GM18867 (cell line): ENCODE measurements around the gene LENG8.
"Not testable (repeated sequence)": the region's sequence is repeated elsewhere in the genome, so short reads cannot be mapped to it uniquely, and the experiment has no call there.

ENCODE experiments used
- ATAC-seq: cut with Tn5 transposase; IDR thresholded peaks from one replicate; pipeline ENCODE4 v1.9.1; 2021; ENCODE audit warnings: mild to moderate bottlenecking, moderate library complexity; ENCODE audit not compliant: unreplicated experiment

LENG8 gene

GRCh38 chr19:54478677-54479266 is 29.8 kb downstream of the LENG8 start:
- ATAC-seq = no peak

GRCh38 chr19:54480051-54480450 is 31.1 kb downstream of the LENG8 start:
- no peak for ATAC-seq

DNA sequence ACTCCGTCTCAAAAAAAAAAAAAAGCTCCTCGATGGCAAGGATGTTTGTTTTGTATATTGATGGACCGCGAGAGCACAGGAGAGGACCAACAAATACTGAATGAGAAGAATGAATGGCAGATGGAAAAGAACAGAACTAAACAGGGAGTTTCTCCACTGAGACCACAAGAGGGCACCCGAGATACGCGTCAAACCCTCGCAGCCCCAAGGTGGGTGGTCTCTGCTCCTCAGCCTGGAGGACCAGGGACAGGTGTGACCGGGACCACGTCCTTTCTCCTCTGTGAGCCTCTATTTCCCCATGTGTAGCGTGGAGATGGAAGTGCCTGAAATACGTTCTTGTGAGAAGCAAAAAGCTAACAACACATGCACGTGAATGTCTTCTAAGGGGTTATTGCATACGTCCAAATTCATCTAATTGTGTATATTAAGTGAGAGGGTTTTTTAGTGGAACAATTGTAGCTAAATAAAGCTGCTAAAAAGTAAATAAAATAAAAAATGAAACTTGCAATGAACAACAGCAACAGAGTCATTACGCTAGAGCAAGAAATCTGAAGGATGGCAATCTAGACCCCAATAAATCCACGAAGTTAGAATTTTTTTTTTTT is 32.4 kb downstream of the LENG8 start:
- no peak for ATAC-seq

- ATAC-seq = no peak
Measured at GRCh38 chr19:54482889-54483288, 33.9 kb downstream of the LENG8 start.

DNA sequence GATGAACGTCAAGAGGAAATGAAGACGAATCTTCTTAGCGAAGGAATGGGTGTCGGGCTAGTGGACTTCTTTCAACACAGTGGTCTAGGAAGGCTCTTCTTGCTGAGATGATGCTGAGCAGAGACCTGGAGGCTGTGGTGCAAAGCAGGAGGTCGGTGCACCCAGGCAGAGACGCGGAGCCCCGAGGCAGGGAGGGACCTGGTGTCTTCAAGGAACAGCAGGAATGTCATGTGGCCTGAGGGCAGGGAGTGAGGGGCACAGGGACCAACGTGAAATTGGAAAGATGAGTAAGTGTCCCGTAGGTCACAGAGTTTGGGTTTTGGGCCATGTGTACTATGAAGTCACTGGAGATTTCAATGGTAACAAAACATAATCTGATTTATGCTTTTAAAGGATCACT is 35.5 kb downstream of the LENG8 start:
- ATAC-seq = no peak

GRCh38 chr19:54485851-54486250 is 36.9 kb downstream of the LENG8 start:
- ATAC-seq = no peak

DNA sequence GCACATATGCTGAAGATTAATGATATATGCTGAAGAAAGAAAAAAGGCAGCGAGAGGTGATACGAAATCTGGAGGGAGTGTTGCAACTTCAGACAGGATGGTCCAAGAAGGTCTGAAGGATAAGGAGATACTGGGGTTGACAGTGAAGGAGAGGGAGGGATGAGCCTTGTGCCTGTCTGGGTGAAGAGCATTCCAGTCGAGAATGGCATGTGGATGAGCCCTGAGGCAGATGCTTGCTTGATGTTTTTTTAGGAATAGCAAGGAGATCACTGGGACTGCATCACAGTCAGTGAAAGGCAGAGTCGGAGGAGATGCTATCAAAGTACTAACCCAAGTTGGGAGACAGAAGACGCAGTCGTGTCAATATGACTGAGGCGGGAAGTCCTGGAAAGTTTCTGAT is 40.3 kb downstream of the LENG8 start:
- no peak for ATAC-seq

DNA sequence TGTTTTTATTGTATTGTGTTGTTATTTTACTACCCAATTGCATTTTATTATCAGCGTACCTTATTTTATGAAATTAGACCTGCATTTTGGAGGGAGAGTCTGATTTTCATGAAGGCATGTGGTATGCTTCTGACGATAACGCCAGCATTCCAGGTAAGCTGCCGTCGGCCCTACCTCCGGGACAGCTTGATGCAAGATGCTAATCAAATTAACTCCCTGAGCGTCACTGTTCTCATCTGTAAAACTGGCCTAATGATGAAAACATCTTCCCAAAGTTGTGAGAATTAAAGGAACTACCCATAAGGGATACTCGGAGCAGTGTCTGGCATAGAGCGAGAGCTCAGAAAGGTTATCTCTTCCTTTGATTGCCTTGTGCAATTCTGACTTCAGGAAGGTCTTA is 40.8 kb downstream of the LENG8 start:
- ATAC-seq = no peak

GRCh38 chr19:54492568-54492967 is 43.6 kb downstream of the LENG8 start:
- no peak for ATAC-seq

GRCh38 chr19:54493056-54493455 is 44.1 kb downstream of the LENG8 start:
- not testable (repeated sequence) for ATAC-seq

DNA sequence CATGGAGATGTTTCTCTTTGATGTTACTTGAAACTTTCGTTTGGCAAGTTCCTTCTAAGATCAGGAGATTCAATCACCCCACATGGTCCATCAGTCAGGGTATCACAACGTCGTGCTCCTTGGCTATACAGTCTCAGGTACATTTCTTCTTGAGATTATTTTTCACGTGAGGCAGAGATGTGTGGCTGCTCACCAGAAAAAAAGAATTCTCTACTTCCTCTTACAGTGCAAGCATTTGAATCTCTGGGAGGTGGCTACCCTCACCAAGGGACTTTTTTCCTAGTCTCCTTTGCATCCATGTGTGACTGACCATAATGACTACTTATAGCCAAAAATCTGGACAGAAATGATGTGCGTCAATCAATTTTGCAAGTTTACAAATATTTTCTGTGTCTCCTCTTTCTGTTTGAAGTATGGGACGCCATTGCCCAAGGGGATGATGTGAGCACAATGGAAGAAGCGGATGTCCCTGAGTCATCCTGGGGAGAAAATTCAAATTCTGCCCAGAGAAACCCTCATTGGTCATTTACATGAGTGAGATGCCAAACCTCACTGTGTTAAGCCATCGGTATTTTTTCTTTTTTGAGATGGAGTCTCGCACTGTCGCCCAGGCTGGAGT is 45.1 kb downstream of the LENG8 start:
- ATAC-seq = no peak

DNA sequence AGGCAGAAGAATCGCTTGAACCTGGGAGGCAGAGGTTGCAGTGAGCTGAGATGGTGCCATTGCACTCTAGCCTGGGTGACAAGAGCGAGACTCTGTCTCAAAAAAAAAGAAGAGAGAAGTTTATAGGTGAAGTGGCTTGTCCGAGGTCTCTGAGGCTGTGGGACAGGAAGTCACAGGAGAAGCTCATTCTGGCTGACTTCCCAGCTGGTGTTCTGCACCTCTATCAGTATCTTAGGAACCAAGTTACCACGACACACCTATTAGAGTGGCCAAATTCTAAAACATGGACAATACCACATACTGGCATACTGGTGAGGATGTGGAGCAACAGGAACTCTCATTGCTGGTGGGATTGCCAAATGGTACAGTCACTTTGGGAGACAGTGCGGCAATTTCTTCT is 46.3 kb downstream of the LENG8 start:
- not testable (repeated sequence) for ATAC-seq

GRCh38 chr19:54497747-54498450 is 48.9 kb downstream of the LENG8 start:
- ATAC-seq = not testable (repeated sequence)

GRCh38 chr19:54498451-54498772 is 49.4 kb downstream of the LENG8 start:
- ATAC-seq = not testable (repeated sequence)

DNA sequence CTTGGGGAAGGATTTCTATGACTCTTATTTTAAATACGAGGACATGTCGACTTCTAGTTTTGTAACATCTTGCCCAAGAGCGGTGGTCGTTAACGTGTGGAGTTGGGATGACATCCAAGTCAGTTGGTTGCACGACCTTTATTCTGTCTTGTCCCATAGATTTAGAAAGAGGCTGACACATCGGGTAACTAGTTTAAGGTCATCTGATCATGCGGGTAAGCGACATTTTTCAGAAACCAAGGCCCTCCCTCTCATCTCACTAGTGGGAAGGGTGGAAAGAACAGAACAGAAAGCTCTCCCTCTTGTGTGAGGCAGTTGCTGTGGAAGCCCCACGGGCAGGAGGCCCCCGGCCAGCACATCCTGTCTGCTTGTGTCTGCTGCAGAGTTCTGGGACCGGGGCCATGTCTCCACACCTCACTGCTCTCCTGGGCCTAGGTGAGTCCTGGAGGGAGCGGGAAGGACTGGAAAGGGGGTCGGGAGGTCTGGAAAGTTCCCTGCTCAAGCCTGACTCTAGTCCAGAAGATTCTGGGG is 53.6 kb downstream of the LENG8 start, which contains the start of gene LAIR2:
TSS of gene LAIR2 (plus strand) at position 314 of the 531 bp plus-strand sequence. CDS start at position 402, 88 bp downstream.
- no peak for ATAC-seq

GRCh38 chr19:54505542-54505941 is 56.5 kb downstream of the LENG8 start:
- not testable (repeated sequence) for ATAC-seq

GRCh38 chr19:54506079-54506478 is 57.1 kb downstream of the LENG8 start:
- no peak for ATAC-seq

DNA sequence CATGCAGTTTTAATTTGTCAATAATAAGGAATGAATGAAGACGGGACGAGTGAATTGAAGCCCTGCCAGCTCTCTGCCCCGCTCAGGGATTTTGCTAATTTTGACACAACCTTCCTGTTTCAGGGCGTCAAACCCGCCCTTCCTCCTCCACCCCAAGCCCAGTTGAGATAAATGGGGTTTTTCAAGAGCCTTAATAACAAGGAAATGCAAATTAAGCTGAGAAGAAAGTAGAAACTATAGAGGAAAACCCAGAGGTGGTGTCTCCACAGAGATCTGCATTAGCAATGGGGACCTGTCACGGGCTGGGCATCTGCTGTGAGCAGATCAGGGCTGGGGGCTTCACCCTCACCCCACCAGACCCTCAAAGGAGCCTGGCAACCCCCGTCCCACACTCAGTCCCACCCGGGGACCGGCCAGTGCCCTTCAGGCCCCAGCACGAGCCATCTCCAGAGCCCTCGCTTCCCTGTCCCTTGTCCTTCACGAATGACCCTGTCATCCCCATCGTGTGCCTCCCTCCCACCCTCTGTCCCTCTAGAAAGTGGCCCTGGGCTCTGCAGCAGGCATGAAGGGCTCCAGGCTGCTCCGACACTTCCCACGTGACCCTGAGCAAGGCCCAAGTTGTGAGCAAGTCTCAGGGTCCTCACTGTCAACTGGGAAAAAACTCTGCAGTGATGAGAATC is 58.2 kb downstream of the LENG8 start:
- not testable (repeated sequence) for ATAC-seq

GRCh38 chr19:54507824-54508223 is 58.8 kb downstream of the LENG8 start:
- ATAC-seq = no peak

- not testable (repeated sequence) for ATAC-seq
Measured at GRCh38 chr19:54508487-54508886, 59.5 kb downstream of the LENG8 start.
